Endothelial cell (in vitro differentiated cells): Measurements from ENCODE around the gene LYPD6B. TPM values are rescaled to one million over a fixed set of nuclear protein-coding genes. Genes with fewer than 3 reads are reported as not detected.

Experiments
- DNase-seq: peaks from one replicate; pipeline ENCODE4 v3.0.0; 2021; ENCODE audit warnings: low spot score
- H3K27ac Mint-ChIP-seq: one replicate; pipeline ENCODE4 v1.8.0; 2021; ENCODE audit warnings: mixed read lengths, inconsistent platforms; ENCODE audit not compliant: unreplicated experiment
- H3K27me3 Mint-ChIP-seq: one replicate; pipeline ENCODE4 v1.8.0; 2021; ENCODE audit warnings: mild to moderate bottlenecking, moderate library complexity, mixed read lengths, inconsistent platforms; ENCODE audit not compliant: unreplicated experiment
- H3K36me3 Mint-ChIP-seq: one replicate; pipeline ENCODE4 v1.8.0; 2021; ENCODE audit warnings: mild to moderate bottlenecking, low read depth, mixed read lengths, inconsistent platforms; ENCODE audit not compliant: unreplicated experiment
- H3K4me1 Mint-ChIP-seq: one replicate; pipeline ENCODE4 v1.8.0; 2021; ENCODE audit warnings: mild to moderate bottlenecking, mixed read lengths, inconsistent platforms; ENCODE audit not compliant: unreplicated experiment
- H3K4me3 Mint-ChIP-seq: one replicate; pipeline ENCODE4 v1.8.0; 2021; ENCODE audit warnings: mild to moderate bottlenecking, mixed read lengths, inconsistent platforms; ENCODE audit not compliant: unreplicated experiment
- H3K9me3 Mint-ChIP-seq: one replicate; pipeline ENCODE4 v1.8.0; 2021; ENCODE audit warnings: mixed read lengths, inconsistent platforms; ENCODE audit not compliant: unreplicated experiment
- CTCF ChIP-seq: fragments of 200-600 bp; sonication (generic); IDR thresholded peaks from one replicate; pipeline ENCODE4 v1.5.0; 2021; ENCODE audit warnings: antibody characterized with exemption; ENCODE audit not compliant: unreplicated experiment
- total RNA-seq: library from RNA; stranded (reverse); fragmentation: NEBNext Ultra II Directional; extraction: Animal tissue kit (Norgen Biotek cat#: 25700); gene quantifications from one replicate; pipeline ENCODE4 v1.2.1, GENCODE V29; 2021; ENCODE audit not compliant: unreplicated experiment

LYPD6B gene
- total RNA-seq, 1 donor from 2014 or later = 4.8 TPM

GRCh38 chr2:149037851-149038250, 648 bp upstream of the LYPD6B start:
- Mint-ChIP-seq H3K4me1 (peaks cover 15% of the 10 kb centered on the region), H3K9me3 (no peaks in the 10 kb centered on the region), H3K27ac (no peak overlapping the region), H3K27me3 (peaks cover 16% of the 10 kb centered on the region), H3K4me3 (peak overlapping the region; percentile 19), H3K36me3 (no peaks in the 10 kb centered on the region)
- TF ChIP-seq CTCF = no peak
- DNase-seq = no peak

- Mint-ChIP-seq H3K4me3 (peak overlapping the region; percentile 81), H3K4me1 (peaks cover 5% of the 10 kb centered on the region), H3K36me3 (no peaks in the 10 kb centered on the region), H3K27ac (no peak overlapping the region), H3K27me3 (peaks cover 16% of the 10 kb centered on the region), H3K9me3 (no peaks in the 10 kb centered on the region)
- TF ChIP-seq CTCF = no peak
- DNase-seq = no peak
Observed at GRCh38 chr2:149039213-149039724, 770 bp downstream of the LYPD6B start.

GRCh38 chr2:149040451-149040850, 2.0 kb downstream of the LYPD6B start:
- H3K9me3 Mint-ChIP-seq = no peaks in the 10 kb centered on the region
- no peak overlapping the region for H3K27ac Mint-ChIP-seq
- peak; percentile 77 for TF ChIP-seq CTCF
- peak; percentile 56 for DNase-seq
- H3K27me3 Mint-ChIP-seq = peaks cover 16% of the 10 kb centered on the region
- peaks cover 3% of the 10 kb centered on the region for H3K4me1 Mint-ChIP-seq
- no peak overlapping the region for H3K4me3 Mint-ChIP-seq
- H3K36me3 Mint-ChIP-seq = no peaks in the 10 kb centered on the region

GRCh38 chr2:149041482-149041881, 3.0 kb downstream of the LYPD6B start:
- TF ChIP-seq CTCF = no peak
- H3K9me3 Mint-ChIP-seq = no peaks in the 10 kb centered on the region
- DNase-seq = no peak
- peaks cover 14% of the 10 kb centered on the region for H3K27me3 Mint-ChIP-seq
- H3K36me3 Mint-ChIP-seq = no peaks in the 10 kb centered on the region
- no peak overlapping the region for H3K27ac Mint-ChIP-seq
- H3K4me3 Mint-ChIP-seq = no peak overlapping the region
- H3K4me1 Mint-ChIP-seq = peaks cover 3% of the 10 kb centered on the region

- TF ChIP-seq CTCF = no peak
- no peaks in the 10 kb centered on the region for H3K36me3 Mint-ChIP-seq
- no peaks in the 10 kb centered on the region for H3K9me3 Mint-ChIP-seq
- H3K4me1 Mint-ChIP-seq = peaks cover 3% of the 10 kb centered on the region
- no peak overlapping the region for H3K4me3 Mint-ChIP-seq
- no peak for DNase-seq
- no peak overlapping the region for H3K27ac Mint-ChIP-seq
- peaks cover 8% of the 10 kb centered on the region for H3K27me3 Mint-ChIP-seq
Observed at GRCh38 chr2:149042881-149043280, 4.4 kb downstream of the LYPD6B start.
